GM18870 (cell line): ENCODE results near the gene MRPL55.
A peak's percentile ranks its signal among the peaks of the same experiment; 100 is the strongest.

Source experiments
- ATAC-seq: cut with Tn5 transposase; IDR thresholded peaks from one replicate; pipeline ENCODE4 v1.9.1; 2021; ENCODE audit warnings: moderate library complexity; ENCODE audit not compliant: unreplicated experiment

MRPL55 gene

DNA sequence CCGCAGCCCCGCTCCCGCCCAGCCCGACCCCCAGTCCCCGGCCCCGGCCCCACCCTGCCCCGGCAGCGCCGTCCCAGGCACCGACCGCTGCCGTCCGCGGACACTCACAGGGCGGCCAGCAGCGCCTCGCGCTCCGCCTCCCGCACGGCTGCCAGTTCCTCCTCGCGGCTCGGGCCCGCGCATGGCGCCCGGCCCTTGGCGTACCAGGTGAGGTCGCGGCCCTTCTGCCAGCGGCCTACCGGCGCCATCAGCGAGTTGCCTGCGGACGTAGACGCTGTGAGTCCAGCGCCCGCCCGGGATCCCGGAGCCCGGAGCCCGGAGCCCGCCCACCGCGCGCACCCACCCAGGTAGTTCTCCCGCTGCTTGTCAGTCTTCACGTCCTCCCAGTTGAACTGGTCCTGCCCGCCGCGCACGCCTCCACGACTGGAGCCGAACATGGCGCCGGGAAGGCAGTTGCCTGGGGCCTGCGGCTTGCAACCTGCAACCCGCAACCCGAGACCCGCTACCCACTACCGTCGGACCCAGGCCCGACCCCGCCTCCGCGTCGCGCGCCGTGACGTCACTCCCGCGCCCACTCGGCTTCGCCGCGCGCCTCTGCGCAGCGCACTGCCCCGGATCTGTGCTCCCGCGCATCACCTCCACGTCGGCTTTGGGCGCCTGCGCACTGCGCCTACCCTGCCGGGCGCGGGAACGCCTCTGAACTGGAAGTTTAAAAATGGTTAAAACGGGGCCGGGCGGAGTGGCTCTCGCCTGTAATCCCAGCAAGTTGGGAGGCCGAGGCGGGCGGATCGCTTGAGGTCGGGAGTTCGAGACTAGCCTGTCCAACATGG lies 6.1 kb downstream of the MRPL55 start, which contains the start of gene C1orf35:
TSS of gene C1orf35 (minus strand) at position 535 of the 830 bp plus-strand sequence. CDS start at position 437, 98 bp downstream.
- ATAC-seq = peak; percentile 46

DNA sequence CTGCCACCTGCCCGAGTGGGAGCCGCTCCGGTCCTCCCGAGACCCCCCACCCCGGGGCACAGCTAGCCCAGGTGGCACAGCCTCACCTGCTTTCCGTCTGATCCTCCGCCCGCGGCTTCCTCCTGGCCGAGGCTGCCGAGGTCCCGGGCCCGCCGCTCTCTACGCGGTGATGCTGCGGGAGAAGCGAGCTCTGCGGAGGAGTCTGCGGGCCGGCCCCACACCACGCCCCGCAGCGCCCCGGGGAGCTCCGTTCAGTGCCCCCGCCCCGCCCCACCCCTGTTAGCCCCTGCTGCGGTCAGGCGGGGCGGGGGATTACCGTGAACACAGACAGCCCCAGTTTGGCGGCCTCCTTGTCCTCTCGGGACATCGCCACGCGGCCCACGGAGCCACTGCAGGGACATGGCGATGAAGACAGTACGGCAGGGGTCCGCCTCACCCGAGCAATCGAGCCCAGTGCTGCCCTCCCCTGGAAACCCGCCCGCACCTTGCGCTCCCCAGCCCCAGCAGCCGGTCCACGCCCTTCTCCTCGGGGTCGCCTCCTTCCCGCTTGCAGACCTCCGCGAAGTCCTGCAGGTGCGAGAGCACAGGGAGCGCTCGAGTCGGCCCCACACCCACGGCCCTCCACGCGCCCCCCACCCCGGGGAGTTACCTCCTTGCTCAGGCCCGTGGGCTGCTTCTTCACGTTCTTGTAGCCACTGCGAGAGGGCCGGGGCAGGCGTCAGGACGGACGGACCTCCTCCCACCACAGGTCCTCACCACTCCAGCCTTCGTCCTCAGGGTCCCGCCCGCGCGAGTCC lies 6.9 kb downstream of the MRPL55 start:
- no peak for ATAC-seq

DNA sequence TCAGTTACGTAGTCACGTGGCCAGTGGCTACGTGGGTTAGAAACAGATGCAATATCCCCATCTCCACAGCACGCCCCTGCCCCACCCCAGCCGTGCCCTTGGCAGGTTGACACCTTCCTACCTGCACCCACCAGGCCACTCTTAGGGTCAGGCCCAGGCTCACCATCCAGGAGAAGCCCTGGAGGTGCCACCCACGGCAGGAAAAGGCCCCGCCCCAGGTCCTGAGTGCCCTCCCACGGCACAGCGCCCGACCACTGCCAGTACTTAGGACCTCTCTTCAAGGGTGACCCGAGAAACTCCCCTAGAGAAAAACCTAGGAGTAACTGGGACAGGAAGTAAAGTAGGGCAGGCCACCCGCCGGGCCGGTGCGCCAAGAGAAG lies 7.5 kb downstream of the MRPL55 start:
- ATAC-seq = no peak

DNA sequence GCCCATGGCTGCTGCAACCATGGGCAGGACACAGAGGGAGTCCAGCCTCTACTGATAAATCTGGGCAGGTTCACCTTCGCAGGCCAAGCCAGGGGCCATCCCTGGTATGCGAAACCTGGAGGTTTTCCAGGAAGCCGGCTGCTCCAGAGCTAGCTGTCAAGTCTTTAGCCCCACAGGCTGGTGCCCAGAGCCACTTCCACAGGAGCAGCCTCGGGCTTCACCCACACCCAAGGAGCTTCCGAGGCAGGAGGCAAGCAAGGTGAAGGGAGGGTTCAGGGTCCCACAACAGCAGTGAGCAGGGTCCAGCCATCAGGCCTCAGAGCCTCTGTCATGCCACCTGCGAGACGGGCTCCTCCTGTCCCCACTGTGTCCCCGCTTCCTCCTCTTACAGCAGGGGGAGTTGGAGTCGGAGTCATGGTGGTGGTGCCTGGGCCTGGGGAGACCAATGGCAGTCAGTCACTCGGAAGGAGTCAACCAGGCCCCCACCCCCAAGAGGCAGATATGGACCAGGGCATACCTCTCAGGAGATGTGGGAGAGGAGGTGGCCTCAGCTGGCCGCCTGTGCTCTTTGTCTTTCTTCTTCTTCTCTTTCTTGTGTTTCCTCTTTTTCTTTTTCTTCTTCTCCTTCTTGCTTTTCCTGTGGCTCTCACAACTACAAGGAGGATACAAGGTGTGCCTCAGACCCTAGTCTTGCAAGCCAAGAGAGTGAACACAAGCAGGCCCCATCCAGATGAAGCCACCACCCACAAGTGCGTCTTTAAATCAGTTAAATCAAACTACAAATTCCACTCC lies 8.1 kb downstream of the MRPL55 start:
- no peak for ATAC-seq

DNA sequence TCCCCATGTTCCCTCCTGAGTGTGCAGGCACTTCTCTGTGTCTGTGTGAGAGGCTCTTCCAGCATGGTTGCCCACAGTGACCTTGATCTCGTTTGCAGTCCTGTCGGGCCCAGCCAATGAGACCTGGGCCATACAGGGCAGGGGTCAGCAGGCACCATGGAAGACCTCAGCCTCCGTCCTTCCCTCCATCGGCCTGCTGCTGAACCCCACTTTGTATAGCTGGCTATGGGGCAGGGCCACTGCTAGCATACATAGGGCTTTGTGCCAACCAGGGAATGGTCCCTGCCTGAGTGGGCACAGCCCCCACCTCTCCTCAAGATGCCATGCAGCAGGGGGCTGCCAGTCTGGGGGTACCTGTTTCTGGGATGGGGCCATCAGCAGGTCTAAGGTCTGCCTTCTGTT lies 9.8 kb downstream of the MRPL55 start:
- no peak for ATAC-seq

DNA sequence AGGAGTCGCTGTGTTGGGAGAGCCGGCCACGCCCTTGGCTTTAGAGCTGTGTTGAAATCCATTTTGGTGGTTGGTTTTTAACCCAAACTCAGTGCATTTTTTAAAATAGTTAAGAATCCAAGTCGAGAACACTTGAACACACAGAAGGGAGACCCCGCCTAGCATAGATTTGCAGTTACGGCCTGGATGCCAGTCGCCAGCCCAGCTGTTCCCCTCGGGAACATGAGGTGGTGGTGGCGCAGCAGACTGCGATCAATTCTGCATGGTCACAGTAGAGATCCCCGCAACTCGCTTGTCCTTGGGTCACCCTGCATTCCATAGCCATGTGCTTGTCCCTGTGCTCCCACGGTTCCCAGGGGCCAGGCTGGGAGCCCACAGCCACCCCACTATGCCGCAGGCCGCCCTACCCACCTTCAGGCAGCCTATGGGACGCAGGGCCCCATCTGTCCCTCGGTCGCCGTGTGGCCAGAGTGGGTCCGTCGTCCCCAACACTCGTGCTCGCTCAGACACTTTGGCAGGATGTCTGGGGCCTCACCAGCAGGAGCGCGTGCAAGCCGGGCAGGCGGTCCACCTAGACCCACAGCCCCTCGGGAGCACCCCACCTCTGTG lies 10.7 kb downstream of the MRPL55 start:
- ATAC-seq = no peak

DNA sequence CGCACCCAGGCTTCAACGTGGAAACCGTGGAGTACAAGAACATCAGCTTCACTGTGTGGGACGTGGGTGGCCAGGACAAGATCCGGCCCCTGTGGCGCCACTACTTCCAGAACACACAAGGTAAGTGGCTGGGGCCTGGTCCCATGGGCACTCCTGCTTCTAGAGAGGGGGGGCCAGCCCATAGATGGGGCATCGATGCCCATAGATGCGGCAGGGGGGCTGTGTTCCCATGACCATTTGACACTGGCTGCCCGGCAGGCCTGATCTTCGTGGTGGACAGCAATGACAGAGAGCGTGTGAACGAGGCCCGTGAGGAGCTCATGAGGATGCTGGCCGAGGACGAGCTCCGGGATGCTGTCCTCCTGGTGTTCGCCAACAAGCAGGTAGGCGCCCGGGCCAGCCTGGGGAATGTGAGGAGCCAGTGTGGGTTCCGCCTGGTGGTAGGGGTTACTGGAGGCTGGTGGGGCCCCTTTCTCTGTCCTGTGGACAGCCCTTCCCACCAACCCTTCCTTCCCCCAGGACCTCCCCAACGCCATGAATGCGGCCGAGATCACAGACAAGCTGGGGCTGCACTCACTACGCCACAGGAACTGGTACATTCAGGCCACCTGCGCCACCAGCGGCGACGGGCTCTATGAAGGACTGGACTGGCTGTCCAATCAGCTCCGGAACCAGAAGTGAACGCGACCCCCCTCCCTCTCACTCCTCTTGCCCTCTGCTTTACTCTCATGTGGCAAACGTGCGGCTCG lies 11.6 kb downstream of the MRPL55 start:
- ATAC-seq = no peak

DNA sequence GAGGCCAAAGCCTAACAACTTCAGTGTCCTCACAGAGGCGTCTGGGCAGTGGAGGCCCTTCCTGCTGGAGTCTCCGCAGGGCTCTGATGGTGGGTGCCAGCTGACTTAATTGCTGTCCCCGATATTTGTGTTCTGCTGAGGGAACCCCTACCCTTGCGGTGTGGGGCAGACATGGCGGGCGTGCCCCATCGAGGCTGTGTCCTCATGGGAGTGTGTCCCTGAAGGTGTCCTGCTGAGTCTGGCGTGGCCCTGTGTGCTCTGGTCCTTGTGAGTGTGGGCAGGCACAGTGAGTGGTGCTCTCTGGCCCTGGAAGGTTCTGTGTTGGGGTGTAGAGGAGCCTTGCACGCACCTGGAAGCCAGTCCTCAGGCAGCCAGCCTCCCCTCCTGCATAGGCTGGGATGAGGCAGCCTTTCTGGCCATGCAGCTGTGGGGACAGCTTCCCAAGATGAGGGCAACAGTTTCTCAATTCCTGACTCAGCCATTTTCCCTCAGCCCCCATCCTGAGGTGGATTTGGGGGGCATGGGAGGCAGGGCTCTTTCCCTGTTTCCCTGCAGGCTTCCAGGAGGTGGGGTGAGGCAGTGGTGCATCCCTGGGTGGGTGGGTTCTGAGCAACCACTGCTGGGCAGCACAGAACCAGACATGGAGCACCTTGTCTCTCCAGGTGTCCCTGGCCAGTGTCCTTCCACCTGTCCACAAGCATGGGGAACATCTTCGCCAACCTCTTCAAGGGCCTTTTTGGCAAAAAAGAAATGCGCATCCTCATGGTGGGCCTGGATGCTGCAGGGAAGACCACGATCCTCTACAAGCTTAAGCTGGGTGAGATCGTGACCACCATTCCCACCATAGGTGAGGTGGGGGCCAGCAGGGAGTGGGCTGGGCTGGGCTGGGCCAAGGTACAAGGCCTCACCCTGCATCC lies 12.4 kb downstream of the MRPL55 start:
- no peak for ATAC-seq

DNA sequence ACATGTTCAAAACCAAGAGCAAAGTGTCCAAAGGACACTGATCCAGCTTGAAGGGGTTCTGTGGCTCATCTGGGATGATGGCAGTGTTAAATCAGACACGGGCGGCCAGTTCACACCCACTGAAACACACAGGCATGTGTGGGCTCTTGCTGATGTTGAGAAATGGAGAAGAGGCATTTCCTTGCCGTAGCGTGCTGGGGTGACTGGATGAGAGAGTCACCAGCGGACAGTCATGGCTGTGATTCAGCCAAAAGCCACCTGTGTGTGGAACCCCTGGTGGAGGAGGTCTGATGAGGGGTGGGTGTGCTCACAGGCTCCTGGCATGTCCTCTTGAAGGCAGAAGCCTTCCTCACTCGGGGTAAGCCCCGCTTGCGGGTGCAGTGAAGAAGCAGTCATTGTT lies 13.2 kb downstream of the MRPL55 start:
- ATAC-seq = no peak

DNA sequence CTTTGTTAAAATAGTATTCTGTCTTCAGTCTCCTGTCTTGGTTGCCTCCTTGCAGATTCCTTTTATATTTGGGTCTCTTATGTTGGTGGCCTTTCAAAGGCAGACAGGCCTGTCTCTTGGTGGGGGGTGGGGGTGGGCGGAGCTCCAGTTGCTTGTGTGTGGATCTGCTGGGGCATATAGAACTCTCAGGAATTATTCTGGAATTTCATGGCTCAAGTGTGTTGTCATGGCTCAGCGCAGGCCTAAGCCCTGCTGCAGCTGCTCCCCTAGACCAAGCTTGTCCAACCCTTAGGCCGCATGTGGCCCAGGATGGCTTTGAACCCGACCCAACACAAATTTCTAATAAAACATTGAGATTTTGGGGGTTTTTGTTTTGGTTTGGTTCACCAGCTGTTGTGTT lies 13.9 kb downstream of the MRPL55 start:
- no peak for ATAC-seq

DNA sequence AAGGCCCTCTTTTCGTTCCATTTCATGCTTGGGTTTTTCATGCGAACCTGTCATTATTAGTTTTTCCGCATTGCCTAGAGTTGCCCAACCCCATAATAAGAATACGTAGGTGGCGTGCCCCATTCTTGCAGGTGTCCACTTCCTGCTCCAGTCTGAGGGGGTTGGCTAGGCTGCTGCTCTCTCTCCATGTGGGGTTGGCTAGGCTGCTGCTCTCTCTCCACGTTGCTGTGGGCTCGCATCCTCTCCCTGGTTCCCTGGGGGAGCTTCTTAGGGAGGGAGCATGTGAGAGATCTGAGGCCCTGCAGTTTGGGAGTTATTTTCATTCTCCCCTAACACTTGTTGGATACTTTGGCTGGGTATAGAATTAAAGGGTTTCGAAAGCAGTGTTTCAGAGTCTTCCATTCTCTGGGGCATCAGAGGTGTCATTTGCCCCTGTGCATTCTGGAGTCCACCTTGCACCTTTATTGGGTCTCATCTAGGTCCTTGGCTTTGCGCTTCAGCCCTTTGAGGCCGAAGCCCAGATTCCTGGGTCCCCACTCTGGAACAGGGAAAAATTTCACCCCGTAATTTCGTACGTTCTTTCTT lies 14.6 kb downstream of the MRPL55 start:
- ATAC-seq = no peak

DNA sequence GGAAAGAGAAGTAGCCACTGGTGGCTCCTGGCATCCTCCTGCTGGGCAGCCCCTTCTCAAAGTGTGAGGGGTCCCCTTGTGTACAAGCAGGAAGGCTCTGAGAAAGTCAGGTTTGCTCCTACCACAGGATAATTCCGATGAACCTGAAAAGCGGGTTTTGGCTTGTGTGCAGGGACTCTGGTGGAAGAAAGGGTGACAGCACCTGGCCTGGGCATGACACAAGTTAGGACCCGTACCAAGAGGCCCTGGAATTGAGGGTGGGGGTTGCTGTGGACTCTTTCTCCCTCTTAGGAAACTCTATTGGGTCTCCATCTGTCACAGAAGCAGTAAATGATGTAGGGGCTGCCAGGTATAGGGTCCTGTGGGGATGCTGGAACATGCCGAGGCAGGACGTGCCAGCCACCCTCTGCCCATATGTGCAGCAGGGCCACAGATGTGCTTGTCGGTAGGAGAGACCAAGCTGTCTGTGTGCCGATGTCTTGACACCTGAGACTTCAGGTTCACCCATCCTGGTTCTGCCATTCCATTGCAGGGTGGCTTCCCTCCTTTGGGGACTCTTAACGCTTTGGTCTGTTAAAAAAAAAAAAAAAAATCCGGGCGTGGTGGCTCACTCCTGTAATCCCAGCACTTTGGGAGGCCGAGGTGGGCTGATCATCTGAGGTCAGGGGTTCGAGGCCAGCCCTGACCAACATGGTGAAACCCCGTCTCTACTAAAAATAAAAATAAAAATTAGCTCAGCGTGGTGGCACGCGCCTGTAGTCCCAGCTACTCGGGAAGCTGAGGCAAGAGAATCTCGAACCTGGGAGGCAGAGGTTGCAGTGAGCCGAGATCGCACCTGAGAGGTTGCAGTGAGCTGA lies 15.8 kb downstream of the MRPL55 start:
- ATAC-seq = no peak

DNA sequence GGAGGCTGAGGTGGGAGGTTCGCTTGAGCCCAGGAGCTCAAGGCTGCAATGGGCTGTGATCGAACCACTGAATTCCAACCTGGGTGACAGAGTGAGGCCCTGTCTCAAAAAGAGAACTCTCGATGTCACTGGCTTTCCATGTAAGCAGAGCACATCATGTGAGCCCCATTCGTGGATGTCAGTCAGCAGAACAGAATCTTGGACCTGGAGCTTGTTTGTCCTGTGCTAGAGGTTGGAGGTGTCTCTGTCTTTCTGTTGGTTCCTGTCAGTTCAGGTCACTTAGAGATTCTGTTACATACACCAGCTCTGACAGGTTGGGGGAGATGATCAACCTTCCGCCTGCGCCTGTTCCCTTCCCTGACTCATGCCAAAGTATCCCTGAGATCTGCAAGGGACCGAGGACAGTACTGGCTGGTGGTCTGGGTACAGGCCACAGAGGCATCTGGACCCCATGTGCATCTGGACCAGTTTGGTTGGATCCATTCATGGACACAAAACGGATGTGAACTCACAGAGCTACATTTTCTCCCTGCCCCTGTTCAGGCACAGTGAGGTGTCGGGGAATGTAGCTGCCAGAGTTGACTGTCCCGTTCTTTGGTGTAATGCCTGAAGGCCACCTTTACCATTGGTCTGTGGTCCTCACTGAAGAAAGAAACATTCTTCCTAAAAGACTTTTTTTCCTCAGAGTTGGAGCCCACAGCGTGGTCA lies 16.6 kb downstream of the MRPL55 start:
- ATAC-seq = no peak

DNA sequence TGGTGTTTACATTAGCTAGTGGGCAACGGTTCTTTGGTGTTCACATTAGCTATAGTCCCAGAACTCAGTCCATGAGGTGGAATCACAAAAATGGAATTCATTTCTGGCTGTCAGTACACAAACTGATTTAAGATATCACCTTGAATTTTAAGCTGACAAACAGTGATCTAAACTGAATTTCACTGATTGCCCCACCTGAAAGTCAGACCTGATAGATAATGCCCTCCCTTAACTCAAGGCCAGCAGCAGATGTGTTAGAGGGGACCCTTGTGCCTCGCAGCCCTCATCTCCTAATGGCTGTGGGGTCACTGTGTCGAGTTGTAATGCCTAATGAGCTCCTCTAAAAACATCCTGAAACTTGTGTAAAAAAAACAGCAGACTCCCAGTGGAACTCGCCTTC lies 18.0 kb downstream of the MRPL55 start:
- ATAC-seq = no peak

DNA sequence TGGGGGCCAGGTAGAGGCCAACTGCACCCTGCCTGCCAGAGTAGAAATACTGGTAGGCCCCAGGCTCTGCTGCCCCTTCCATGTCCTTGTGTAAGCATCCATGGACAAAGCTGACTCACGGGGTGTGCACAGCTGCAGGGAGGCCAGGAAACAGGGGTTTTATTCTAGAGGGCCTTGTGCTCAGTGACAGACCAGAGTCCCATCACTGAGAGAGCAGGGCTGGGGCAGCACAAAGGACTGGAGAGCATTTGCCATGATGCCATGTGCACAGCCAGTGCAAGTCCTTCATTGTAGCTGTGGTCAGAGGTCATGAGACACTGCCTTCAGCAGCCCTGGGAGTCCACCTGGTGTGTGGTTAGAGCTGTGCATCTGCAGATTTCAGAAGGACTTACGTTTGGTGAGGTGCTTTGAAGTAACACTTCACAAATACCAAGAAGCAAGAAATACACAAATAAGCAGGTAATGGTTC lies 18.5 kb downstream of the MRPL55 start:
- ATAC-seq = no peak

DNA sequence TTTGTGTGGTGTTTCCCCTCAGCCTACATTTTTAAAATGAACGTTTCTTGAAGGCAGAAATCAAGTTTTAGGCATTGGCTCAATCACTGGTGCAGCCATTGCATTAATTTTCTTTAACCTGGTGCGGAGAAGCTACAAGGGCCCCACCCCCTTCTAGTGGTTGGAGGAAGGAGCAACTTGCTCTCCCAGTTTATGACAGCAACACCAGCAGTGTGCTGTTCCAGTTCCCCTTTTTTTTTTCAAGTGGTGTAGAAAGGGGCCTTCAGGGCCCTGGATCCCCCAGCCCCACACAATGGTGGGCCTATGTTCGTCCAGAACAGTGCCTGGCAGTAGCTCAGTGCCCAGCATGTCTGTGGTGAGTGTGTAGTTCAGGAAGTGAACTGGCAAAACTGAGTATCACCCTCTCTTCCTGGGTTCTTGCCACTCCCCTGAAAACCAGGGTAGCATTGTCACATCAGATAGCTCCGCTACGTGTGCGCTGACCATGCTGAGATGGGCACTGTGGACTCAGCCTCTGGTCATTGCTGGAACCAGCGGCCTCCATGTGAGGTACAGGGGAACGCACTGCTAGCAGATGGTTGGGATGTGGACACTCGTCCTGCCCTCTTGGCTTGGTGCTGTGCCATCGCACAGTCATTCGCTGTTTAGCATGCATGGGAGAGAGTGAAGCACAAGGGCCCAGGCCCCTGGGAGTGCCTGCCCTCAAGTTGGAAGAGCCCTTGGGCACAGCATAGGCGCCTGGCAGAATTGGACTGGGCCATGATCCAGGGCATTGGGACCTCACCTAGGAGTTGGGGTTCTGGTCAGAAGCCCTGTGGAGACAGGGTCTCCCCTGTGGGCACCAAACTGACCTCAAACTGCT lies 19.3 kb downstream of the MRPL55 start:
- no peak for ATAC-seq
